Stimulated activated CD4-positive, alpha-beta T cell treated with anti-CD3 and anti-CD28 coated beads, TNF-alpha, amount 100 ng/mL, for 1 hour (primary cell): ENCODE data around the gene GPR63.
A peak's percentile ranks its signal among the peaks of the same experiment; 100 is the strongest.
"Not testable (repeated sequence)": the region's sequence is repeated elsewhere in the genome, so short reads cannot be mapped to it uniquely, and the experiment has no call there.

Experiments used
- DNase-seq, 3 donors: peaks; one replicate each; pipeline ENCODE4 v3.0.0-alpha.2; 2020; ENCODE audit warnings: low read depth in 3 of 3, low spot score in 1 of 3

GPR63 gene

GRCh38 chr6:96837081-96837971, at the start of gene GPR63:
Gene GPR63, minus strand, starts transcription at chr6:96837477. Its CDS starts 37,746 bp downstream, at chr6:96799731.
- peak in 2 of 3 donors; percentile 24 to 39 for DNase-seq

DNA sequence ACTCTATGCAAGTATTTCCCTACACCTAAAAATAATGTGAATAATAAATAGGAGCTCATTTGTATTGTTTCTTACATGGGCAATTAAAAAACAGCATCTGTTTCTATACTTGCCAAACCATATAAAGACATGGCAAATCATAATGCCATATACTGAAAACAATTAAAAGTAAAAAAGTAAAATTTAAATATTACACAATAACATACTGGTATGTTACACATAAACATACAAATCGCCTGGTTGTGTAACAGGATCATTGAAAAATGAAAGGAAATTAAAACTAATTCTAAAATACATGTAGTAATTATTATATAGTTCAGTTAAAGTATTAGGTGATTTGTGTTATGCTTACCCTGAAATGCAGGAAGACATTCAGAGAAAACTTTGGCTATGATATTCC, 49.2 kb upstream of the GPR63 start:
- no peak for DNase-seq

- not testable (repeated sequence) for DNase-seq
These were observed 47.9 kb upstream of the GPR63 start for GRCh38 chr6:96885187-96885631.

- DNase-seq: no peak
These were observed 40.9 kb upstream of the GPR63 start for GRCh38 chr6:96878143-96878542.

- DNase-seq: no peak
These were observed 39.7 kb upstream of the GPR63 start for GRCh38 chr6:96876886-96877545.

- no peak for DNase-seq
These were observed 35.7 kb upstream of the GPR63 start for GRCh38 chr6:96872976-96873375.

DNA sequence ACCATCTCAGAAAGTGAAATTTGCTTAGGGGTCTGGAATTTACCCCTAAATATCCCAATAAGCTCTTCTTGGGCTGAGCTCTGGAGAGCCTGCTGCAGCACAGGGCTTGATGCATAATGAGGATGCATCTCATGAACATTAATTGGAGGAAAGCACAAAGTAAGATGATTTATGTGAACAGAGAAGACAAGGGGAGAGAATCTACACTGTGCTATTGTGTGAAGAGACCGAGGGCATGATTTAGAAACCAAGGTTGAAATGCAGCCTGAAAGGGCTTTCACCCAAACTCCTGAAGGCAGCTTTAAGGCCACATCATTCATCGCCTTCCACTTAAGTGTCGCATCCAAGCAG, 27.8 kb upstream of the GPR63 start:
- no peak for DNase-seq

DNA sequence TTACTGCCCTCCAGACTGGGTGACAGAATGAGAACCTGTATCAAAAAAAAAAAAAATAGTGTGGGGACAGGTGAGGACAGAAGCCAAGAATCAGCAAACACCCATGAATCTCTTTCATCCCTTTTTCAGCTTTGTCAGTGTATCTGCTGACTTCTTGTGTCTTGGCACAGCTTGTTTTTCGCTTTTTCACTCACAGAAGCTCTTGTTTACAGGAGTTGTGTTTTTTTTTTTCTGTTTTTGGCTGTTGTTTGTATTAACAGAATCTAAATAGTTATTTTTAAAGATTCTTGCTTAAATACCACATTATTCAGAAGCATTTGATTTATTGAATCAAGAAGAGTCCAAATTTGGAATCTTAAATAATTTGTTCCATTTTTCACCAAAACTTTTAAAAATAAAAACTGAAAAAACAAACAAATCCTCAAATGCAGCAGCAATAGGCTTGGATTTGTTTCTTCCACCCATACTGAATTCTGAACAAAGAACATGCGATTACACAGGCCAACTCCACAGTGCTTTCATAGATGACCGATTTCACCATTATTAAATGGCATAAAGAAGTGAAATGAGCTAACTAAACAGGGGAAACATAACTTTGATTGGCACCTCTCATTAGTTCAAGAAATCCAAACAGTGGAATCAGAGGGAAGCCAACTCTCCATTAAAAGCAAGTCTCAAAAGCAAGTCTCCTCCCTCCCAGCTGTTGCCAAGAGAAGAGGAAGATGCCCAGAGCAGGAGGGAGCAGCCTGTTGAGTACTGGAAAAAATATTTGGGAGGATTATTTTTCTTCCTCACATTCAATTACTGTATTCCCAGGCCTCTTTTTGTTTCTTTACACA, 27.2 kb upstream of the GPR63 start:
- DNase-seq: no peak

DNA sequence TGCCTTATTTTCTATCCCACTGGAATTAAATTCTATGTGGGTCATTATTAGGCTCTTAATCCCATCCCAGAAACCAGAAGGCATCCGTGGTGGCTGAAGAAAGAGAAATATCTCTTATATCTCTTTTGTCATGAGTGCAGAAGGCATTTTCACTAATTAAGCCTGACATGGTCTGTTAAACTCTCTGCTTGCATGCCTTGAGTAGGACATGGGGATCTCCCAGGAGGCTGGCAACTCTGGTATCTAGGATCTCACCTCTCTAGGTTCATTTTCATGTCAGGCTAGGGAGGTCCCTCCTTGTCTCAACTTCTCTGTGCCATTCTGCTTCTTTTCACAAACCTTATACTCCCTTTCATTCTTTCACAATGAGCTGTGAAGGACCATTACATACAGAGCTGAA, 25.3 kb upstream of the GPR63 start:
- DNase-seq: no peak

GRCh38 chr6:96861588-96861987, 24.3 kb upstream of the GPR63 start:
- DNase-seq: no peak

DNA sequence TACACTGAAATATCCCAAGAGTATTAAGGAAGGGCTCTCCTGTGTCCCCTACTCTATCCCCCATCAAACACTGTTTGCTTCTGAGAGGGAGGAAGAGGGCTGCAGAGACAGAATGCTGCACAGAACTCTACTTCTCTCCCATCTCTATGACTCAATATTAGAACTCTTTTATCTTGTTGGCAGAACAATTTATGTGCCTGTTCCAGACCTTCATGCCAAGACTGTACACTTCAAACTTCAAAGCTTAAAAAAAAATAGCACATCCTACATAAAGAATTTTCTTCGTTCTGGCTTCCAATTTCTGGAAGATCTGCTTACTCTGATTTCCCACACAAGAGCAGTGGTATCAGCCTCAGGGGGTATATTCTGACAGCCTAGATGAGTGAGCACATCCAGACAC, 19.6 kb upstream of the GPR63 start:
- DNase-seq: no peak

DNA sequence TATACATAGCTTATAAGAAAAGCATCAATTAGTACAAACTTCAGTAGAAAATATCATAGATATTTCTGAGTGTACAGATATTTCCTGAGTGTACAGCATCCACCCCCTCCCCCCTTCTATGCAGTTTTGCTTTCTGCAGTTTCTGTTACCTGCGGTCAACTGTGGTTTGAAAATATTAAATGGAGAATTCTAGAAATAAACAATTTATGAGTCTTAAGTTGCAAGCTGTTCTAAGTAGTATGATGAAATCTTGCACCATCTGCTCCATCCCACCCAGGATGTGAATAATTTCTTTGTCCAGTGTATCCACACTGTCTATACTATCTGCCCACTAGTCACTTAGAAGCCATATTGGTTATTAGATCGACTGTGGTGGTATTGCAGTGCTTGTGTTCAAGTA, 15.8 kb upstream of the GPR63 start:
- DNase-seq: no peak

- DNase-seq: no peak
These were observed 15.3 kb upstream of the GPR63 start for GRCh38 chr6:96852605-96853004.

DNA sequence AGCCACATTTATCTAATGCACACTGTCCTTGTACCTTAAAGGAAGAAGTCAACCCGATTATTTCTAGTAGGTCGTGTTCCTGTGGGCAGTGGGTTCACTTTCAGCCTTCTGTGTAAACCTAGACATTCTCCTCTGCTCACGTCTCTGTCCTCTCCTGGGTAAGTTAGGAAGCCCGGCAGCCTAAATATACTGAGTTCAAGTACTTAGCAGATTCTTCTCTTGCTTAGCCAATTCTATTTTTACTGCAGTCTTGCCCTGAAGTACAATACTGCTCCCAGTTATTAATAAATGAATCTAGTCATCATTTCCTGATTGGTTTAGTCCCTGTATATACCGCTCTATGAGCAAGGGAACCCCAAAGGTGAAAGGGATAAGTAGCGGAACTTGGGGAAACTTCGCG, 14.6 kb upstream of the GPR63 start:
- no peak for DNase-seq

DNA sequence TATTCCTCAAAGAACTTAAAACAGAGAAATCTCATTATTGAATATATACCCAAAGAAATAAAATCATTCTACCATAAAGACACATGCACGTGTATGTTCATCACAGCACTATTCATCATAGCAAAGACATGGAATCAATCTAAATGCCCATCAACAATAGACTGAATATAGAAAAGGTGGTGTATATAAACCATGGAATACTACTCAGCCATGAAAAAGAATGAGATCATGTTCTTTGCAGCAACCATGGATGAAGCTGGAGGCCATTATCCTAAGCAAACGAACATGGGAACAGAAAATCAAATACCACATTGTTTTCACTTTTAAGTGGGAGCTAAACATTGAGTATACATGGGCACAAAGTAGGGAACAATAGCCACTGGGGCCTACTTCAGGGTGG, 12.3 kb upstream of the GPR63 start:
- DNase-seq: no peak

DNA sequence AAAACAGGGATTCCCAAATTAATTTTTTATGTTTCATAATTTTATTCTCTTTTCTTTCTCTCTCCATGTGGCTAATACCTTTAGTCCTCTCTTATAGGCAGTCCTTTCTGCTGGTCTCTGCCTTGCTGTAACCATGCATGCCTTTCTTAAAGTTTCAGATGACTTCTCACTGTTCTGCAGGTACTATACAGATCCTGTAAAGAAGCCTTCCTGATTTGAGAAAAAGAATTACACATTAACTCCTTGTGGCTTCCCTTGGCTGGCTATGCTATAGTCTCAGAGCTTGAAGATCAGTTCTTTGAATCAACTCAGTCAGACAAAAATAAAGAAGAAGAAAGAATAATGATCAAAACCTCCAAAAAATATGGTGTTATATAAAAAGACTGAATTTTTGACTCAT, 7.3 kb upstream of the GPR63 start:
- no peak for DNase-seq

DNA sequence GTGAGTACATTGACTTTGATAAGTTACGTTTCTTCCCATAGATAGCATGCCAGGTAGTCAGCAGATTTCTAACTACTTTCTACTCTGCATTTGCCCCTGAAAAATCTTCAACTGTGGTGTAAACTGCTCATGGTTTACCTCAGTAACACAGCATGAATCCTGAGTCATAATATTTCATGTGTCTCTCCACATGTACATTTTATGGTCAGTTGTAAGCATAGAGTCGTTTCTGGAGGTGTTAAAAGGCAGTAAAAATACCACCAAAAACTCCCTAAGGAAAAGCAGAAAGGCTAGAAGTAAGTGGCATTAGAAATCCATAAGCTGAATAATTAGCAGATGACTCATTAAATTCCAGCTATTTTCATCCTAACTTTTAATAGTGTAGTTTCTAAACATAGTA, 4.1 kb upstream of the GPR63 start:
- no peak for DNase-seq

DNA sequence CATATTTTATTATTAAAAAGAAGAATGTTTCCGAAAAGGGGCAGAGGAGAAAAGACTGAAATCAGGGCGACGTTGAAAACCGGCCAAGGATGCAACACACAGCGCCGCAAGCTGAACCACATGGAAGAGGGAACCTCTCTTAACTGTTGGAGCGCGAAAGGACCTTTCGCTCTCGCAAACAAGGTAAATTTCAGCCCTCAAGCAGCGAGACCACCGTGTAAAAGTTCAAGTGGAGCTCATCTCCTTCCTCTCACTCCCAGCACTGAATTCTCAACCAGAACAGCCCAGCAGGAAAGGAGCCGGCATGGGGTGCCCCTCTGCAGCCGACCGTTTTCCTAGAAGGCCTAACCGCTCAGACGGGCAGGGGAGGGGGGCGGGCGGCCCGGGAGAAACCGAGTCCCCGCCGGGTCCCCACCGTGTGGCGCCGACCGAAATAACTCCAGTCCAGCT, 621 bp downstream of the GPR63 start:
- DNase-seq: no peak

GRCh38 chr6:96834070-96834469, 3.2 kb downstream of the GPR63 start:
- no peak for DNase-seq

DNA sequence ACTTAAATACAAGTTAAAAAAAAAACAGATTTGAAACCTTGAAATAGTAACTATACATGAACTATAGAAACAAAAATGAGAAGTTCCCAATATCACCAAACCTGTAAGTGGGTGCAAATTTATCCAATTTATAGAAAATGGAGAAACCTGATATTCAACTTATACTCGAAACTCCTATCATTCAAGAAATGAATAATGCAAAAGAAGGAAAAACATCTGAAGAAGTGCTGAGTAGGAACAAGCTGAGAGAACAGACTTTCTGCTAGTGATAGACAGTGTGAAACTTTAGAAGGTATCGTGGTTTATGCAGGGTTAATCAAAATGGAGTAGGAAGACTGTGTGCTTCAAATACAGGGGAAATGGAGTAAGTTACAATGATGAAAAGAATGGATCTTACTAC, 4.5 kb downstream of the GPR63 start:
- no peak for DNase-seq

DNA sequence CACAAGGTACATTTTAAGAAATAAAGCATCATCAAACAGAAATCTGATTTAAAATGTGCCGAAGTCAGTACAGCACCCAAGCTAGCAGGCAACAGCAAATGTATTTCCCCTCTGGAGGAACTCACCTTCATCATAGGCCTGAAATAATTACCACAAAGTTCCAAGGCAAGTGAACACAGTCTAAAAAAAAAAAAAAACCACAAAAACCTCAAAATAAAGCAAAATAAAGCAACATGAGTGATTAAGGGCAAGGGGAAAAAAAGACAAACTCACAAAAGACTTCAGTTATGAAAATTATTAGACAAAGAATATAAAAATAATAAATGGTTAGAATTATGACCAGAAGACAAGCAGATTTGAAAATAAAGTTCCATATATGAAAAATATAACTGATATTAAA, 10.4 kb downstream of the GPR63 start:
- DNase-seq: no peak

- no peak for DNase-seq
These were observed 13.5 kb downstream of the GPR63 start for GRCh38 chr6:96823743-96824142.
